DND-41 (cell line): ENCODE measurements around the gene NECTIN1.

Source experiments
- CTCF ChIP-seq: IDR thresholded peaks from 2 replicates; pipeline ENCODE4 v1.5.1; 2012; ENCODE audit warnings: borderline replicate concordance, low read length, moderate library complexity, mild to moderate bottlenecking; ENCODE audit not compliant: poor library complexity, severe bottlenecking; ENCODE audit errors: extremely low read depth
- EZH2 ChIP-seq: IDR thresholded peaks from 3 replicates; pipeline ENCODE4 v1.6.1; 2012; ENCODE audit warnings: borderline replicate concordance, low read depth, mild to moderate bottlenecking, moderate library complexity, low read length, inconsistent platforms; ENCODE audit not compliant: severe bottlenecking

GRCh38 chr11:119672597-119672996 is 56.4 kb downstream of the NECTIN1 start:
- TF ChIP-seq CTCF (no peak), EZH2 (no peak)
